ENCODE results near the gene TIMM10B. TPM values are rescaled to one million over a fixed set of nuclear protein-coding genes. Genes with fewer than 3 reads are reported as not detected.
A peak's percentile ranks its signal among the peaks of the same experiment; 100 is the strongest.

TIMM10B gene
- total RNA-seq, 1 experiment from 2014 or later, result 26.4 TPM

DNA sequence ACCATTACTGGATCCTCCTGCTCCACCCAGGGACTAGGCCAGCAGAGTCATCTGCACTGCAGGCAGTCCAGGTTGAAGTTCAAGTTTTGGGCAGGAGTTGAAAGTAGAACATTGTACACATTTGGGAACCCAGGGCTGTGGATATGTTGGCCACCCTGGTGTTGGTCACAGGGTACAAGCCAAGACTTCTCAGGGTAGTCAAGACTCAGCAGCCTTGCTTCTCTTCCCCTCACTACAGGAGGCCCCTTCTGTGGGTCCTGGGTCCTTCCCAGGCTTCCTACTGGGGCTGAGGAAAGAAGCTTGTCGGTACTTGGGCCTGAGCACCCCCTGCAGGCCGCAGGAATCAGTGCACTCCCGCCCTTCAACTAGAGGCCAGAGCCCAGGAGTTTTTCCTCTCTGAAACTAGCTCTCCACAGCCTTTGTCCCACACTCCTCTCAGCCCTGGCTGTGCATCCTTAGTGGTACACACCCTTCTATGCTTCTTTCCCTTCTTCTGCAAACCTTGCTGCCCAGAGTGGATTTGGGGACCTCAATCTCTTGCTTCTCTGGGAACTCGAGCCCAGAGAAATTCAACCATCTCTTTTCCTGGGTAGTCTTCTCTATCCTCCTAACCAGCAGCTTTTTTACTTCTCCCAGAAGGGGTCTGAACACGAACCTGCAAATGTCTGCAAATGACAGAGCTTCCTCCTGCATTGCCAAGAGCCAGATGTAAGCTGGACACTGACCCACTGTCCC is 37.9 kb upstream of the TIMM10B start:
- Histone ChIP-seq H3K27ac (ENCODE audit: low read length) (no peak overlapping the region), H2AFZ (ENCODE audit: low read length) (no peak overlapping the region), H3F3A (ENCODE audit: low read length, unreplicated experiment) (no peaks in the 10 kb centered on the region), H3K36me3 (ENCODE audit: low read depth, low read length) (no peaks in the 10 kb centered on the region), H3K9ac (ENCODE audit: low read length) (no peak overlapping the region), H3K9me3 (ENCODE audit: low read length) (no peaks in the 10 kb centered on the region), H3K4me2 (ENCODE audit: low read length) (no peak overlapping the region), H3K79me2 (ENCODE audit: low read length) (no peaks in the 10 kb centered on the region), H4K20me1 (ENCODE audit: low read length) (no peaks in the 10 kb centered on the region), H3K27me3 (ENCODE audit: low read length) (no peaks in the 10 kb centered on the region), H3K4me1 (ENCODE audit: insufficient read depth, low read length) (no peaks in the 10 kb centered on the region), H3K9me2 (replicated peaks; ENCODE audit: low read length) (no peaks in the 10 kb centered on the region), H3K4me3 (ENCODE audit: low read length) (no peak overlapping the region)
- TF ChIP-seq EZH2phosphoT487 (IDR thresholded peaks at IDR 0.05; ENCODE audit: borderline replicate concordance, low read length) (no peak), EZH2 (IDR thresholded peaks at IDR 0.05; ENCODE audit: low read length, unreplicated experiment) (no peak)
- TF ChIP-seq, protein P1, sequence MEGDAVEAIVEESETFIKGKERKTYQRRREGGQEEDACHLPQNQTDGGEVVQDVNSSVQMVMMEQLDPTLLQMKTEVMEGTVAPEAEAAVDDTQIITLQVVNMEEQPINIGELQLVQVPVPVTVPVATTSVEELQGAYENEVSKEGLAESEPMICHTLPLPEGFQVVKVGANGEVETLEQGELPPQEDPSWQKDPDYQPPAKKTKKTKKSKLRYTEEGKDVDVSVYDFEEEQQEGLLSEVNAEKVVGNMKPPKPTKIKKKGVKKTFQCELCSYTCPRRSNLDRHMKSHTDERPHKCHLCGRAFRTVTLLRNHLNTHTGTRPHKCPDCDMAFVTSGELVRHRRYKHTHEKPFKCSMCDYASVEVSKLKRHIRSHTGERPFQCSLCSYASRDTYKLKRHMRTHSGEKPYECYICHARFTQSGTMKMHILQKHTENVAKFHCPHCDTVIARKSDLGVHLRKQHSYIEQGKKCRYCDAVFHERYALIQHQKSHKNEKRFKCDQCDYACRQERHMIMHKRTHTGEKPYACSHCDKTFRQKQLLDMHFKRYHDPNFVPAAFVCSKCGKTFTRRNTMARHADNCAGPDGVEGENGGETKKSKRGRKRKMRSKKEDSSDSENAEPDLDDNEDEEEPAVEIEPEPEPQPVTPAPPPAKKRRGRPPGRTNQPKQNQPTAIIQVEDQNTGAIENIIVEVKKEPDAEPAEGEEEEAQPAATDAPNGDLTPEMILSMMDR (conservative IDR thresholded peaks at IDR 0.05; ENCODE audit: low read depth, low read length), result peak; percentile 84
- DNase-seq (peak; percentile 58), ATAC-seq (peak; percentile 80)
- CTCF ChIA-PET, result interaction anchor here (0.5 to 2.6 kb wide), 6 partner anchors 8 to 68 kb away, joined by 3 to 92 read pairs (median 6); partner anchors contain the start of genes APBB1 and TRIM3
- POLR2A ChIA-PET (ENCODE audit: unreplicated experiment), result no interaction called here
- intact Hi-C loops (cut with micrococcal nuclease), result loop anchor here (1.0 kb wide), 1 partner anchor 64 kb away; no protein-coding TSS in a partner anchor
- no TSS peak for BruUV-seq (replicated peaks)

DNA sequence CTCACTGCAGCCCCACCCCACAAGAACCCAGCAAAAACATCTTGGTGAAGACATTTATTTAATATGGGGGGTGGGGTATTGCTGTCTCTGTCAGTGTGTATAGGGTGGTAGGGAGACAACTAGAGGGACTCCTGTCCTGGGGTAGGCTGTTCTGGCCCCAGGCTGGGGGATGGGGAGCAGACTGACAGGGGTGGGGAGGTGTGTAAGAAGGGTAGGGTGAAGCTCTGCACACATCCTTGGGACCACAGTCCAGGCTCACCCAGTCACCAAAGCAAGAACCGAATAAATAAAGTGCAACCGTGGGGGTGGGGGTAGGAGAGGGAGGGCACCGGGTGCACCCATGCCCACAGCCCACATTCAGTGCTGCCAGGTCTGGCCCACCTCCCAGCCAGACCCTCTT is 32.7 kb upstream of the TIMM10B start:
- Histone ChIP-seq H3F3A (ENCODE audit: low read length, unreplicated experiment) (no peaks in the 10 kb centered on the region), H2AFZ (ENCODE audit: low read length) (no peak overlapping the region), H4K20me1 (ENCODE audit: low read length) (no peaks in the 10 kb centered on the region), H3K27me3 (ENCODE audit: low read length) (no peaks in the 10 kb centered on the region), H3K9me2 (replicated peaks; ENCODE audit: low read length) (no peaks in the 10 kb centered on the region), H3K9me3 (ENCODE audit: low read length) (no peaks in the 10 kb centered on the region), H3K79me2 (ENCODE audit: low read length) (no peaks in the 10 kb centered on the region), H3K27ac (ENCODE audit: low read length) (no peak overlapping the region), H3K4me1 (ENCODE audit: insufficient read depth, low read length) (no peaks in the 10 kb centered on the region), H3K4me3 (ENCODE audit: low read length) (no peak overlapping the region), H3K36me3 (ENCODE audit: low read depth, low read length) (no peaks in the 10 kb centered on the region), H3K4me2 (ENCODE audit: low read length) (no peak overlapping the region), H3K9ac (ENCODE audit: low read length) (no peak overlapping the region)
- DNase-seq (no peak), ATAC-seq (no peak)
- ChIA-PET CTCF (no interaction called here), POLR2A (ENCODE audit: unreplicated experiment) (no interaction called here)
- intact Hi-C loops (cut with micrococcal nuclease), result no loop called here
- no TSS peak for BruUV-seq (replicated peaks)
- no peak for TF ChIP-seq EZH2phosphoT487 (IDR thresholded peaks at IDR 0.05; ENCODE audit: borderline replicate concordance, low read length)

DNA sequence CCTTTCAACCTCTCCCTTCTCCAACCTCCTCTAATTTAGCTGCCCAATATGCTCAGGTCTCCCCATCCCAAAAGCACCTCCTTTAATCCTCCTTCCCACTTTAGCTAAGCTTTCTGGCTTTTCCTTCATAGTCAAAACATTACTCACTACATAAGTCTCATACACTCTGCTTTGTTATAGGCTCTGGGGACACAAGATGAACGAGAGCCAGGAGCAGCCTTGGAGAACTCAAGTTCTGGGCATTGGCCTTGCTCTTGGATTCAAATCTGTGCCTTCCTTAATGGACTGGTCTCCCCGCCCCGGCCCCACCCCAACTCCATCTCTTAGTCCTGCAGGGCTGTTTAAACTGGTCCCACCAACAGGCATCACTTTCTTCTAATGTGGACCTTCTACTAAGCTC is 29.1 kb upstream of the TIMM10B start:
- H3K4me1 ChIP-seq (ENCODE audit: insufficient read depth, low read length), result no peaks in the 10 kb centered on the region
- no peak overlapping the region for H3K4me2 ChIP-seq (ENCODE audit: low read length)
- no peaks in the 10 kb centered on the region for H3K27me3 ChIP-seq (ENCODE audit: low read length)
- H4K20me1 ChIP-seq (ENCODE audit: low read length), result no peaks in the 10 kb centered on the region
- H3K79me2 ChIP-seq (ENCODE audit: low read length), result no peaks in the 10 kb centered on the region
- no peak overlapping the region for H3K9ac ChIP-seq (ENCODE audit: low read length)
- intact Hi-C loops (cut with micrococcal nuclease), result no loop called here
- H3K9me3 ChIP-seq (ENCODE audit: low read length), result no peaks in the 10 kb centered on the region
- ATAC-seq (no peak), DNase-seq (no peak)
- TF ChIP-seq, protein P1 (conservative IDR thresholded peaks at IDR 0.05; ENCODE audit: low read depth, low read length), result no peak
- no peak for TF ChIP-seq EZH2phosphoT487 (IDR thresholded peaks at IDR 0.05; ENCODE audit: borderline replicate concordance, low read length)
- TF ChIP-seq EZH2 (IDR thresholded peaks at IDR 0.05; ENCODE audit: low read length, unreplicated experiment), result no peak
- BruUV-seq (replicated peaks), result no TSS peak
- no peak overlapping the region for H2AFZ ChIP-seq (ENCODE audit: low read length)
- no peaks in the 10 kb centered on the region for H3K9me2 ChIP-seq (replicated peaks; ENCODE audit: low read length)
- H3K4me3 ChIP-seq (ENCODE audit: low read length), result no peak overlapping the region
- H3F3A ChIP-seq (ENCODE audit: low read length, unreplicated experiment), result no peaks in the 10 kb centered on the region
- H3K36me3 ChIP-seq (ENCODE audit: low read depth, low read length), result no peaks in the 10 kb centered on the region
- POLR2A ChIA-PET (ENCODE audit: unreplicated experiment), result no interaction called here
- CTCF ChIA-PET, result no interaction called here
- no peak overlapping the region for H3K27ac ChIP-seq (ENCODE audit: low read length)

Data from PC-3 (cell line).